HepG2 (cell line): ENCODE data around the gene DUOXA1. TPM values are rescaled to one million over a fixed set of nuclear protein-coding genes. Genes with fewer than 3 reads are reported as not detected.
A peak's percentile ranks its signal among the peaks of the same experiment; 100 is the strongest.

Experiments used
- ATAC-seq: fragments of 200-7000 bp; cut with Tn5 transposase; 3 replicates; pipeline ENCODE4 v1.9.1; 2020; ENCODE audit warnings: mild to moderate bottlenecking, moderate library complexity
- BruUV-seq: library from RNA; stranded (reverse); fragments of 400-500 nt; replicated peaks from 2 replicates; lab custom pipeline; 2021; lab: Mats Ljungman, UMichigan
- CTCF ChIA-PET: fragments of 300-600 bp; formaldehyde crosslinking; extraction: SDS; loops from one replicate; lab custom pipeline; 2021; ENCODE audit warnings: low total read pairs, inconsistent platforms, low intra/inter-chr PET ratio; lab: Yijun Ruan, JAX
- POLR2A ChIA-PET: fragments of 350-600 bp; sonication (Branson Sonifier 250); formaldehyde crosslinking; loops from one replicate; lab custom pipeline; 2020; ENCODE audit warnings: antibody characterized with exemption, inconsistent platforms; lab: Yijun Ruan, JAX
- DNase-seq: peaks from one replicate; pipeline ENCODE4 v3.0.0-alpha.2; 2015; ENCODE audit warnings: low spot score
- FAIRE-seq: peaks from 3 replicates; lab custom pipeline; 2011; peaks lifted over from hg19 to GRCh38; lab: Jason Lieb, UNC
- H2AFZ ChIP-seq: one replicate; pipeline ENCODE4 v1.6.1; 2011; ENCODE audit warnings: low read length, inconsistent platforms
- H3K27ac ChIP-seq: fragments of 300-600 bp; 3 replicates; pipeline ENCODE4 v1.8.0; 2011; ENCODE audit warnings: mixed run types, mild to moderate bottlenecking, mixed read lengths, low read length, inconsistent platforms; ENCODE audit not compliant: insufficient read depth; ENCODE audit errors: extremely low read length
- H3K27me3 ChIP-seq, 2 experiments: fragments of 200-600 bp in 1 of 2; 2 replicates in 1 of 2; 3 replicates in 1 of 2; pipeline versions ENCODE4 v1.6.0 to v1.8.0; 2011; ENCODE audit warnings: low read length in 2 of 2, mild to moderate bottlenecking in 2 of 2, moderate library complexity in 2 of 2, inconsistent platforms in 1 of 2; ENCODE audit not compliant: insufficient read depth in 2 of 2, control insufficient read depth in 1 of 2
- H3K36me3 ChIP-seq, 2 experiments: fragments of 200-600 bp in 1 of 2; replicated peaks in 1 of 2; 2 replicates in 1 of 2; 3 replicates in 1 of 2; pipeline versions ENCODE4 v1.5.1 to v1.8.0; 2011; ENCODE audit warnings: low read length in 2 of 2, inconsistent platforms in 1 of 2; ENCODE audit not compliant: insufficient read depth in 2 of 2, control insufficient read depth in 1 of 2
- H3K4me1 ChIP-seq: 2 replicates; pipeline ENCODE4 v1.5.1; 2012; ENCODE audit warnings: low read length, inconsistent platforms; ENCODE audit not compliant: insufficient read depth
- H3K4me2 ChIP-seq: 2 replicates; pipeline ENCODE4 v1.6.0; 2011; ENCODE audit warnings: low read depth, low read length, inconsistent platforms
- H3K4me3 ChIP-seq, 3 experiments: fragments of 200-600 bp in 1 of 3; sonication (generic), shearing (Covaris generic) in 1 of 3; replicated peaks in 1 of 3; 2 replicates each; pipeline ENCODE4 v1.5.1; 2011 to 2016; ENCODE audit warnings: low read length in 3 of 3, inconsistent platforms in 2 of 3, low read depth in 2 of 3, mild to moderate bottlenecking in 2 of 3, control low read depth in 1 of 3, mixed read lengths in 1 of 3; ENCODE audit not compliant: insufficient read depth in 1 of 3
- H3K79me2 ChIP-seq: one replicate; pipeline ENCODE4 v1.6.1; 2011; ENCODE audit warnings: low read length, inconsistent platforms; ENCODE audit not compliant: insufficient read depth
- H3K9ac ChIP-seq: 2 replicates; pipeline ENCODE4 v1.6.0; 2011; ENCODE audit warnings: mild to moderate bottlenecking, low read depth, low read length, inconsistent platforms; ENCODE audit not compliant: insufficient read depth
- H3K9me3 ChIP-seq: 2 replicates; pipeline ENCODE4 v1.5.1; 2012; ENCODE audit warnings: mild to moderate bottlenecking, low read length
- H4K20me1 ChIP-seq: 2 replicates; pipeline ENCODE4 v1.6.0; 2011; ENCODE audit warnings: inconsistent platforms, mild to moderate bottlenecking, low read length, moderate library complexity; ENCODE audit not compliant: insufficient read depth
- ELF4 ChIP-seq: sonication (generic); formaldehyde crosslinking; IDR thresholded peaks from 2 replicates; pipeline ENCODE4 v1.5.0; 2020; ENCODE audit warnings: missing genetic modification reagents, mild to moderate bottlenecking, moderate library complexity, borderline replicate concordance
- EZH2 ChIP-seq: conservative IDR thresholded peaks from 2 replicates; pipeline ENCODE4 v1.6.1; 2012; ENCODE audit warnings: mild to moderate bottlenecking, low read depth, low read length, moderate library complexity
- MAFF ChIP-seq: IDR thresholded peaks from 2 replicates; pipeline ENCODE4 v1.6.1; 2011; ENCODE audit warnings: low read depth, low read length, improper control_type of control experiment
- MTA1 ChIP-seq: sonication (generic); formaldehyde crosslinking; IDR thresholded peaks from 2 replicates; pipeline ENCODE4 v1.4.0; 2020; ENCODE audit warnings: missing genetic modification reagents, mild to moderate bottlenecking, borderline replicate concordance
- MTF2 ChIP-seq: sonication (generic); formaldehyde crosslinking; IDR thresholded peaks from 2 replicates; pipeline ENCODE4 v1.5.0; 2020; ENCODE audit warnings: missing genetic modification reagents, borderline replicate concordance
- WGBS: methylation state at CpG from one replicate; pipeline ENCODE4 v1.1.6; 2017; ENCODE audit warnings: low lambda C conversion rate; 5-methylcytosine and 5-hydroxymethylcytosine counted together
- in situ Hi-C: cut with HindIII; loops from 2 replicates; pipeline ENCODE4 v1.10.0; 2017; ENCODE audit warnings: low pct_unique_long_range_greater_than_20kb; ENCODE audit not compliant: extremely low pct_ligation_motif_present
- intact Hi-C: fragments of 100-400 bp; cut with micrococcal nuclease; formaldehyde crosslinking; loops from one replicate; pipeline ENCODE4 v1.10.0; 2022; ENCODE audit not compliant: unreplicated experiment
- polyA plus RNA-seq, 8 experiments: library from polyadenylated mRNA; depleted of rRNA in 3 of 8; stranded (reverse) in 7 of 8; unstranded in 1 of 8; fragments of >200 nt; fragmentation: Illumina TruSeq in 4 of 8; extraction: Trizol in 4 of 8; gene quantifications; 2 replicates each; pipeline versions ENCODE4 v1.2.1 to v1.2.3, GENCODE V29; 2011 to 2016; ENCODE audit warnings: low read depth in 4 of 8, missing spikeins in 1 of 8, mixed read lengths in 1 of 8; ENCODE audit not compliant: insufficient read depth in 1 of 8
- total RNA-seq, 5 experiments: library from RNA; depleted of rRNA; stranded (reverse); fragments of >200 nt; fragmentation: Illumina TruSeq; extraction: Trizol; gene quantifications; 2 replicates each; pipeline ENCODE4 v1.2.3, GENCODE V29; 2016; ENCODE audit warnings: low read depth in 1 of 5
- TF ChIP-seq, protein P1 (sequence below): sonication (generic); formaldehyde crosslinking; IDR thresholded peaks from 2 replicates; pipeline ENCODE4 v1.5.1; 2020; ENCODE audit warnings: mild to moderate bottlenecking, missing genetic modification reagents, moderate library complexity
- TF ChIP-seq, protein P2 (sequence below): sonication (generic); formaldehyde crosslinking; IDR thresholded peaks from 2 replicates; pipeline ENCODE4 v1.4.0; 2020; ENCODE audit warnings: missing genetic modification reagents
- TF ChIP-seq, protein P3 (sequence below): sonication (generic); formaldehyde crosslinking; IDR thresholded peaks from 2 replicates; pipeline ENCODE4 v1.4.0; 2020; ENCODE audit warnings: mild to moderate bottlenecking, missing genetic modification reagents

DUOXA1 gene
- total and polyA plus RNA-seq, 2 of the 13 experiments (the other 11 are each of a cell fraction or from before 2014, with no cell fraction given): not detected

DNA sequence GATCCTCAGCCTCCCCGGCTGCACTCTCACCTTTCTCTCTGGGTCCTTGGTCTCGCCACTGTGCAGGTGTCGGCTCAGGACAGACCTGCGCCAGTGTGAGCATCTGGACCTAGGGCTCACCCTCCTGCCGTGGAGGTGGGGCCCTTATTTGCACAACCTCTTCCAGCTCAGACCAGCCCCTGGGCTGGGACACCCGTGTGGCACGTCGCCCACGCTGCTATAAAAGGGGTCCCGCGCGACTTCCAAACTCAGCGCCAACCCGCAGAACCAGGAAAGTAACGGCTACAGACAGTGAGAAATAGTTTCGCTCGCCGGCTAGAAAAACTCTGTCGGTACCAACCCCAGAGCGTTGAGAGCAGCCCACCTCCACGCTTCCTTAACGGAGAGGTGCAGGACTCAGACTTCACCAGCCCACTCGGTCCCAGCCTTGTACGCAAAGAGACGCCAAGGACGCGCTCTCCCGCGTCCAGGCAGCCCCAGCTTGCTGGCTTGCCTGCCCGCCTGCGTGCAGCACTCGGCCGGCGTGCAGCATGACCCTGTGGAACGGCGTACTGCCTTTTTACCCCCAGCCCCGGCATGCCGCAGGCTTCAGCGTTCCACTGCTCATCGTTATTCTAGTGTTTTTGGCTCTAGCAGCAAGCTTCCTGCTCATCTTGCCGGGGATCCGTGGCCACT, 15.5 kb downstream of the DUOXA1 start, which contains the start of the genes DUOX2 and DUOXA2:
Gene DUOX2, minus strand, starts transcription at position 97 of the 675 bp plus-strand sequence. CDS start 761 bp downstream, outside the sequence.
Gene DUOXA2, plus strand, starts transcription at position 251 of the 675 bp plus-strand sequence. Its CDS starts 280 bp downstream, at position 531.
- intact Hi-C loops (no loop called here), in situ Hi-C loops (no loop called here)
- DNase-seq: no peak
- Histone ChIP-seq H3K36me3 (no peaks in the 10 kb centered on the region), H4K20me1 (no peaks in the 10 kb centered on the region), H3K4me1 (peaks cover 25% of the 10 kb centered on the region), H3K9ac (no peak within 1 kb of the TSS), H3K27ac (no peak within 1 kb of the TSS), H3K4me2 (peak within 1 kb of the TSS; percentile 78), H2AFZ (peak within 1 kb of the TSS; percentile 27), H3K27me3 (peaks cover 13 to 57% of the 10 kb centered on the region in 2 experiments), H3K4me3 (peak within 1 kb of the TSS; percentile 4 to 61 (median 27); a peak in 3 of 6 replicates), H3K9me3 (no peaks in the 10 kb centered on the region), H3K79me2 (no peaks in the 10 kb centered on the region)
- ChIA-PET CTCF (no interaction called here), POLR2A (no interaction called here)
- 7% methylated on average over 20 of the region's 42 CpGs for whole genome bisulfite sequencing
- TF ChIP-seq, protein P1, sequence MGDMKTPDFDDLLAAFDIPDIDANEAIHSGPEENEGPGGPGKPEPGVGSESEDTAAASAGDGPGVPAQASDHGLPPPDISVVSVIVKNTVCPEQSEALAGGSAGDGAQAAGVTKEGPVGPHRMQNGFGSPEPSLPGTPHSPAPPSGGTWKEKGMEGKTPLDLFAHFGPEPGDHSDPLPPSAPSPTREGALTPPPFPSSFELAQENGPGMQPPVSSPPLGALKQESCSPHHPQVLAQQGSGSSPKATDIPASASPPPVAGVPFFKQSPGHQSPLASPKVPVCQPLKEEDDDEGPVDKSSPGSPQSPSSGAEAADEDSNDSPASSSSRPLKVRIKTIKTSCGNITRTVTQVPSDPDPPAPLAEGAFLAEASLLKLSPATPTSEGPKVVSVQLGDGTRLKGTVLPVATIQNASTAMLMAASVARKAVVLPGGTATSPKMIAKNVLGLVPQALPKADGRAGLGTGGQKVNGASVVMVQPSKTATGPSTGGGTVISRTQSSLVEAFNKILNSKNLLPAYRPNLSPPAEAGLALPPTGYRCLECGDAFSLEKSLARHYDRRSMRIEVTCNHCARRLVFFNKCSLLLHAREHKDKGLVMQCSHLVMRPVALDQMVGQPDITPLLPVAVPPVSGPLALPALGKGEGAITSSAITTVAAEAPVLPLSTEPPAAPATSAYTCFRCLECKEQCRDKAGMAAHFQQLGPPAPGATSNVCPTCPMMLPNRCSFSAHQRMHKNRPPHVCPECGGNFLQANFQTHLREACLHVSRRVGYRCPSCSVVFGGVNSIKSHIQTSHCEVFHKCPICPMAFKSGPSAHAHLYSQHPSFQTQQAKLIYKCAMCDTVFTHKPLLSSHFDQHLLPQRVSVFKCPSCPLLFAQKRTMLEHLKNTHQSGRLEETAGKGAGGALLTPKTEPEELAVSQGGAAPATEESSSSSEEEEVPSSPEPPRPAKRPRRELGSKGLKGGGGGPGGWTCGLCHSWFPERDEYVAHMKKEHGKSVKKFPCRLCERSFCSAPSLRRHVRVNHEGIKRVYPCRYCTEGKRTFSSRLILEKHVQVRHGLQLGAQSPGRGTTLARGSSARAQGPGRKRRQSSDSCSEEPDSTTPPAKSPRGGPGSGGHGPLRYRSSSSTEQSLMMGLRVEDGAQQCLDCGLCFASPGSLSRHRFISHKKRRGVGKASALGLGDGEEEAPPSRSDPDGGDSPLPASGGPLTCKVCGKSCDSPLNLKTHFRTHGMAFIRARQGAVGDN (CRISPR knock-in tag): peak; percentile 45
- TF ChIP-seq MAFF (no peak), MTA1 (CRISPR knock-in tag) (0 out of 2 replicates have a peak, but pooled peaks have one; percentile 26), EZH2 (peak; percentile 81), ELF4 (no peak), MTF2 (CRISPR knock-in tag) (peak; percentile 59; the same call in 1 of the 2 replicates)
- TF ChIP-seq, protein P2, sequence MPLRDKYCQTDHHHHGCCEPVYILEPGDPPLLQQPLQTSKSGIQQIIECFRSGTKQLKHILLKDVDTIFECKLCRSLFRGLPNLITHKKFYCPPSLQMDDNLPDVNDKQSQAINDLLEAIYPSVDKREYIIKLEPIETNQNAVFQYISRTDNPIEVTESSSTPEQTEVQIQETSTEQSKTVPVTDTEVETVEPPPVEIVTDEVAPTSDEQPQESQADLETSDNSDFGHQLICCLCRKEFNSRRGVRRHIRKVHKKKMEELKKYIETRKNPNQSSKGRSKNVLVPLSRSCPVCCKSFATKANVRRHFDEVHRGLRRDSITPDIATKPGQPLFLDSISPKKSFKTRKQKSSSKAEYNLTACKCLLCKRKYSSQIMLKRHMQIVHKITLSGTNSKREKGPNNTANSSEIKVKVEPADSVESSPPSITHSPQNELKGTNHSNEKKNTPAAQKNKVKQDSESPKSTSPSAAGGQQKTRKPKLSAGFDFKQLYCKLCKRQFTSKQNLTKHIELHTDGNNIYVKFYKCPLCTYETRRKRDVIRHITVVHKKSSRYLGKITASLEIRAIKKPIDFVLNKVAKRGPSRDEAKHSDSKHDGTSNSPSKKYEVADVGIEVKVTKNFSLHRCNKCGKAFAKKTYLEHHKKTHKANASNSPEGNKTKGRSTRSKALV (CRISPR knock-in tag): 0 out of 2 replicates have a peak, but pooled peaks have one; percentile 33
- TF ChIP-seq, protein P3, sequence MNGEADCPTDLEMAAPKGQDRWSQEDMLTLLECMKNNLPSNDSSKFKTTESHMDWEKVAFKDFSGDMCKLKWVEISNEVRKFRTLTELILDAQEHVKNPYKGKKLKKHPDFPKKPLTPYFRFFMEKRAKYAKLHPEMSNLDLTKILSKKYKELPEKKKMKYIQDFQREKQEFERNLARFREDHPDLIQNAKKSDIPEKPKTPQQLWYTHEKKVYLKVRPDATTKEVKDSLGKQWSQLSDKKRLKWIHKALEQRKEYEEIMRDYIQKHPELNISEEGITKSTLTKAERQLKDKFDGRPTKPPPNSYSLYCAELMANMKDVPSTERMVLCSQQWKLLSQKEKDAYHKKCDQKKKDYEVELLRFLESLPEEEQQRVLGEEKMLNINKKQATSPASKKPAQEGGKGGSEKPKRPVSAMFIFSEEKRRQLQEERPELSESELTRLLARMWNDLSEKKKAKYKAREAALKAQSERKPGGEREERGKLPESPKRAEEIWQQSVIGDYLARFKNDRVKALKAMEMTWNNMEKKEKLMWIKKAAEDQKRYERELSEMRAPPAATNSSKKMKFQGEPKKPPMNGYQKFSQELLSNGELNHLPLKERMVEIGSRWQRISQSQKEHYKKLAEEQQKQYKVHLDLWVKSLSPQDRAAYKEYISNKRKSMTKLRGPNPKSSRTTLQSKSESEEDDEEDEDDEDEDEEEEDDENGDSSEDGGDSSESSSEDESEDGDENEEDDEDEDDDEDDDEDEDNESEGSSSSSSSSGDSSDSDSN (CRISPR knock-in tag): peak; percentile 80
- ATAC-seq: peak; percentile 29
- FAIRE-seq: no peak
- no TSS peak for BruUV-seq
